Ovary (tissue), 3 donors: ENCODE results near the gene YIF1A.

ENCODE experiments used
- POLR2A ChIP-seq: fragments of 450-650 bp; IDR thresholded peaks from one replicate; pipeline ENCODE4 v1.6.1; 2017; ENCODE audit warnings: antibody characterized with exemption, mild to moderate bottlenecking, moderate library complexity
- TF ChIP-seq, protein P1 (sequence below), 3 donors: fragments of 450-650 bp in 2 of 3; fragments of 200-600 bp in 1 of 3; IDR thresholded peaks; one replicate each; pipeline versions ENCODE4 v1.5.1 to v1.8.0; 2016 to 2022; ENCODE audit warnings: antibody characterized with exemption in 3 of 3, mild to moderate bottlenecking in 1 of 3
- donor health status: DM: no; HTN: no; CAD: no.

- TF ChIP-seq, protein P1, sequence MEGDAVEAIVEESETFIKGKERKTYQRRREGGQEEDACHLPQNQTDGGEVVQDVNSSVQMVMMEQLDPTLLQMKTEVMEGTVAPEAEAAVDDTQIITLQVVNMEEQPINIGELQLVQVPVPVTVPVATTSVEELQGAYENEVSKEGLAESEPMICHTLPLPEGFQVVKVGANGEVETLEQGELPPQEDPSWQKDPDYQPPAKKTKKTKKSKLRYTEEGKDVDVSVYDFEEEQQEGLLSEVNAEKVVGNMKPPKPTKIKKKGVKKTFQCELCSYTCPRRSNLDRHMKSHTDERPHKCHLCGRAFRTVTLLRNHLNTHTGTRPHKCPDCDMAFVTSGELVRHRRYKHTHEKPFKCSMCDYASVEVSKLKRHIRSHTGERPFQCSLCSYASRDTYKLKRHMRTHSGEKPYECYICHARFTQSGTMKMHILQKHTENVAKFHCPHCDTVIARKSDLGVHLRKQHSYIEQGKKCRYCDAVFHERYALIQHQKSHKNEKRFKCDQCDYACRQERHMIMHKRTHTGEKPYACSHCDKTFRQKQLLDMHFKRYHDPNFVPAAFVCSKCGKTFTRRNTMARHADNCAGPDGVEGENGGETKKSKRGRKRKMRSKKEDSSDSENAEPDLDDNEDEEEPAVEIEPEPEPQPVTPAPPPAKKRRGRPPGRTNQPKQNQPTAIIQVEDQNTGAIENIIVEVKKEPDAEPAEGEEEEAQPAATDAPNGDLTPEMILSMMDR (IDR thresholded peaks at IDR 0.05): no peak
- TF ChIP-seq POLR2A: no peak
Measured at GRCh38 chr11:66237867-66238266, 51.1 kb downstream of the YIF1A start.
